HG03039 (cell line): ENCODE data around the gene CHST5.
"Not testable (repeated sequence)": the region's sequence is repeated elsewhere in the genome, so short reads cannot be mapped to it uniquely, and the experiment has no call there.

Source experiments
- ATAC-seq: cut with Tn5 transposase; IDR thresholded peaks from one replicate; pipeline ENCODE4 v1.9.1; 2021; ENCODE audit warnings: mild to moderate bottlenecking, moderate library complexity; ENCODE audit not compliant: unreplicated experiment

CHST5 gene

GRCh38 chr16:75552951-75553350 is 17.0 kb upstream of the CHST5 start:
- no peak for ATAC-seq

GRCh38 chr16:75550211-75550662 is 14.3 kb upstream of the CHST5 start:
- peak; percentile 70 for ATAC-seq

- ATAC-seq: not testable (repeated sequence)
These were observed 12.5 kb upstream of the CHST5 start for GRCh38 chr16:75548456-75548855.

GRCh38 chr16:75546293-75546692 is 10.4 kb upstream of the CHST5 start:
- no peak for ATAC-seq

DNA sequence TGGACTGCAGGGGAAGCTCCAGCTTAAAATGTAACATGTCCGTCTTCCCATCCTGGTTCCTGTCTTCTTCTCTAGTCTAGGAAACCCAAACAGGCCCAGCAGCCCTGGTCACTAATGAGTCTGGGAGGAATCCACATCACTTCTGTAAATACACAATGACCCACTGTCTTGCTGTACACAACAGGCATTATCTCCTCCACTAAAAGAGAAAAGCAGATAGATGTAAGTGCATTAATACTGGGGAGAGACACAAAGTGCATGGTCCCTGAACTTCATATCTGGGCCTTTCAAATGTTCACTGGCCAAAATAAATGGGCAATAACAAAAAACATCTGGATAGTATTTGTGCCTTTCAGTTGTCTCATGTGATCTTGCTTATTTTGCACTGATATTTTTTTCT is 10.0 kb upstream of the CHST5 start:
- ATAC-seq: not testable (repeated sequence)

DNA sequence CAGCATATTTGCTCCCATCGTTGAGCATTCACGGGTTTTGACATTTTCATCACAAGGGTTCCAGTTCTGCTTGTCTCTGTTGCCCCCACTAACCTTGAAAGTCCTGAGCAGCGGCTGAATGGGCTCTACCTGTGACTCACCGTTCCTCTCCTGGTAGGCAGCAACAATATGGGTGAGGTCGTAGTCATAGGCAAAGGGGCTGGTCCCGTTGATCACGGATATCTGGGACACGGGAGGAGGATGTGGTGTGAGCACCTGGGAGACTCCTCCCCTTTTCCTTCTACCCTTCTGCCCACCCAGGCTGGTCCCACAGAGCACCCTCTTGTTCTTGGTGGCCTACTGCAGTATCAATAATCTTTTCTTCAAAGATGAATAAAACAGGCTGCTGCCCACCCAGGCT is 6.6 kb upstream of the CHST5 start:
- ATAC-seq: not testable (repeated sequence)

- ATAC-seq: no peak
These were observed 5.3 kb upstream of the CHST5 start for GRCh38 chr16:75541236-75541635.

DNA sequence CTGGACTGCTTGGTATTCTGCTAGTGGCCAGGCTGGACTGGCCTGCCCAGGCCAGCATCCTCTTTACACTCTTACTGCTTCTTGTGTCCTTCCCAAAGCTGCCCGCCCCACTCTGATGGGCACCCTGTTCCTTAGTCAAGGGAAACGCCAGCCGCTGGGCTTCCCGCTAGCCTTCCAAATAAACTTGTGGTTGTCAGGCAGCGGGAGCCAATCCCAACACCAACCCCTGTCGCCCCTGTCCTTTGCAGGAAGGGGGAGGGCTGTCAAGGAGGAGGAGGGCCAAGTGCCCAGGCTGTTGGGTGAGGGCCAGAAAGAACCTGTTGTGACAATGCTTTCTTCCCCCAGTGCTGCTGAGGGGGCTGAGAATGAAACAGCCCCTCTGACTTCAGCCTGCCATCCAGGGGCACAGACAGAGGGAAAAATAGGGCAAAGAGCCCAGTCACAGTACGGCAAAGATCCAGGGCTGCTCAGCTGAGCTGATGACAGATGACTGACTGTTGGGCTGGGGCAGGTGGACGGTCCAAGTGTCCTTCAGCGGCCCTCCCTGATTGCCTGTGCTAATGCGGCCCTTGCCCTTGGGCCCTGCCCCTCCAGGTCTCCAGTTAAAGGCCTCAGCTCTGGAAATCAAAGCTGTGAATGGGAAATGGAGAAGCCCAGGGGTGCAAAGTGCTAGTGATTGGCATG is 3.1 kb upstream of the CHST5 start:
- not testable (repeated sequence) for ATAC-seq

GRCh38 chr16:75537776-75538175 is 1.9 kb upstream of the CHST5 start:
- no peak for ATAC-seq

- no peak for ATAC-seq
These were observed 581 bp downstream of the CHST5 start for GRCh38 chr16:75535211-75535843.

DNA sequence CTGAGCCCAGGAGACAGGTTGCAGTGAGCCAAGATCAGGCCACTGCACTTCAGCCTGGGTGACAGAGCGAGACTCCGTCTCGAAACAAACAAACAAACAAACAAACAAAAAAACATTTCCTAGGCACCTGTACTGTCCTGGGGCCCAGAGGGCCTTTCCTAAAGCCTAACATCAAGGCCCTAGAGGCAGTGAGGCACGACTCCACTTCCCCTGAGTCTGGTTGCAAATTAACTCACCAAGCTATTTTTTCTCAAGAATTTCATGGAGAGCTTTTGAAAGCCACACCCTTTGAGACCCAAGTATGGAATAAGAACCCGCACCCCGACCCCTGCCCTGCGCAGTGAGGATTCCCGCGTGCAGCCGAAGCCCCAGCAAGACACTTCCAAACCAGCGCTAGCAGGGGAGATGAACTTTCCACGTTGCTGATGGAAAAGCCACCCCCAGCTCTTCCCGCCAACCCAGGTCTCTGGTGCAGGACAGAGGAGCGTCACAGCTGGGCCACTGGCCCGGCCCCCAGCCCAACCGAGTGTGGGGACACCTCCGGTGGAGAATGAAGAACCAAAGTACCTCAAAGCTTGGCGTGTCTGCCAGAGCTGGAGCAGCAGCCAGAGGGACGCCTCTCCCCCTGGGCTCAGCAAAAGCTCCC is 1.2 kb downstream of the CHST5 start:
- ATAC-seq: no peak

DNA sequence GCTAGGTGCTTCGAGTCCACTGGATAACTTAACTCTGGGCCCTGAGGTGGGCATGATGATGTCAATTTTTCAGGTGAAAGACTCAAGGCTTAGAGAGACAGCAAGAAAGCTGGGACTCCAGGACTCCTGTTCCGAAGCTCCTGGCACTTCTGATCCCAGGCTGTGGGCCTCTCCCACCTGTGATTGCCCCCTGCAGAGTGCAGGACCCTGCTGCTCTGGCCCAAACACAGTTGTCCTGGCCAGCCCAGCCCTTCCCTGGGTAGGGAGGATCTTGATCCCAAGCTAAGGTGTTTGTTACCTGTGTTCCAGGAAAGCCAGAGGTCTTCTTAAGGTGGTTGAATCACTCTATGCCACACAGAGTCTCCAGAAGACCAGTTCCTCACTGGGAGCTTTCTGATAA is 3.1 kb downstream of the CHST5 start:
- ATAC-seq: no peak

GRCh38 chr16:75532142-75532765 is 3.7 kb downstream of the CHST5 start:
- ATAC-seq: no peak

- no peak for ATAC-seq
These were observed 5.9 kb downstream of the CHST5 start for GRCh38 chr16:75529959-75530358.

DNA sequence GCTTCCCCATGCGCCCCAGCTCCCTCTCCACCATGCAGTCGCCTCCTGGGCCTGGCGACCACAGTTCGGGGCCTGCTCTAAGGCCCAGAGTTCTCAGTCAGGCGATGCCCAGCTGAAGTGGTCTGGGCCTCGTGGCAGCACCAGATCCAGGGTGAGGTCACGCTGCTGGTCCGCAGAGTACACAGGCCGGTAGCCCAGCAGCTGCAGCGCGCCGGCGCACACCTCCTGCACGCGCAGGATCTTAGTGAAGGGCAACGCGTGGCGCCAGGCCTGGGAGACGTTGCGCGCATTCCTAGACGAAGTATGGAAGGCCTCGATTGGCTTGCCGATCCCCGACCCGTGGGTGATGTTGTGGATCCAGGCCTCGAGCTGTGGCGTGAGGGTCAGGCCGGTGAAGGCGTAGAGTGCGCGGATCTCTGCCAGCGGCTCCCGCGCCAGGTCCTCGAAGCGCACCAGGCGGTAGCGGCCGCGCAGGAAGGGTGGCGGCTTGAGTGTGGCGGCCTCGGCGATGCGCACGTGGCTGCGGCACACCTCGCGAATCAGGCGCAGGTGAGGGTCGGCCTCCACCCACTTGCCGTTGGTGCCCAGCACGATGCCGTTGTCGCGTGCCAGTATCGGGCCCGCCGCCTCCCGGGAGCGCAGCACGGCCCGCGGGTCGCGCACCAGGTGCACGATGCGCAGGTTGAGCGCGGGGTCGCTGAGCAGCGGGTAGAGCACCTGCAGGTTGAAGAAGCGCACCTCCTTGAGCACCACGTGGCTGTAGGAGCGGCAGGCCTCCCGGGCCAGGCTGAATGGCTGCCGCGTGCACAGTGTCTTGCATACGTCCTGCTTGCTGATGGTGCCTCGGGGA is 6.6 kb downstream of the CHST5 start:
- no peak for ATAC-seq

DNA sequence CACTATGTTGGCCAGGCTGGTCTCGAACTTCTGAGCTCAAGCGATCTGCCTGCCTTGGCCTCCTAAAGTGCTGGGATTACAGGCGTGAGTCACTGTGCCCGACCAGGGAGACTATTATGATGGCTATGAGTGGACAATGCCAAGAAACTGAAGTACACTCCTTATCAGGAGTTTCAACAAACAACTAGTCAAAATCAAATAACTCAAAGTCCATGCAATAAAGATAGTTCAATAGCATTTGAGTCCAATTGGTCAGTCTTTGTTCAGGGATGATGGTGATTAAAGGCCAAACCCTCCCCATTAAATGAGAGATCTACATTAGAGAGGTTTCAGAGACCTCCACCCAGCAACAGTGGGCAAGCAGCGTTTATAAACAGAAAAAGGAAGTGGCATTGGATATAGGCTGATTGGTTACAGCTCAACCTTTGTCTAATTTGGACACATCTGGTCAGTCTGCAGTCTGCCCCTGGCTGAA is 8.0 kb downstream of the CHST5 start:
- no peak for ATAC-seq

- no peak for ATAC-seq
These were observed 9.7 kb downstream of the CHST5 start for GRCh38 chr16:75526032-75526790.

- ATAC-seq: no peak
These were observed 16.7 kb downstream of the CHST5 start for GRCh38 chr16:75519175-75519574.

DNA sequence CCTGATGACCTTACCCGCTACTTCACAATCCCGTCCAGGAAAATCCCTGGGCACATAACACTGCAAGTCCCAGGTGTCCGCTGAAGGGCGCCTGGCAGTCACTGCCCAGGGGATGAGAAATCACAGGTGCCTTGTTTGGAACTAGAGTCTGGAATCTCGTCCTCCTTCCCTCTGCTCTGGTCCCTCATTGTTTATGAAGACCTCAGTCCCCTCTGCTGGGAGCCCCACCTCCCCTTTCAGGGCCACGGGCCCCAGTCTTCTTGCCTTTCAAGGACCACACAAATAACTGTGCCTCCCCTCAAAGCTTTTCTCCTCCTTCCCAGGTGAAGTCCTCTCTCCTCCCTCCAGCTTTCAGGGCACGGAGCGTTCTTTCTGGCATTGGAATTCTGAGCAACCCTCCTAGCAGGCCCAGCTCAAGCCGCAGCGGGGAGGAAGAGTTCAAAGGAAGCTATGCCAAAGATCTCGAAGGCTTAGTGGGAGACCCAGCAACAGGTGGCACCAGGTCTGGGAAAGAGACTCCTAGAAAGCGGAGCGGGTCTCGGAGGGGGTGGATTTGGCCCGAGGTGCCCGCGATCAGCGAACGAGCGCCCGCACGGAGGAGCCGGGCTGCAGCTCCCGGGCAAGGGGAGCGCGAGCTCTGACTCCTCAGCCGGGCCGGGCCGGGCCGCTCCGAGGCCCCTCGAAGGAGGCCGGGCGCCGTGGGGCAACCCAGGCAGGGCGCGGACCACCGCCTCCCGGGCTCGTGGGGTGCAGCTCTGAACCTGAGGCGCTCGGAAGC is 19.5 kb downstream of the CHST5 start:
- ATAC-seq: not testable (repeated sequence)
